22Rv1 (cell line): Measurements from ENCODE around the gene INTS2.

Experiments
- H3K27ac ChIP-seq: fragments of 450-650 bp; 2 replicates; pipeline ENCODE4 v1.5.1; 2017
- ZFX ChIP-seq: fragments of 450-650 bp; IDR thresholded peaks from 2 replicates; pipeline ENCODE4 v1.6.1; 2017; ENCODE audit warnings: antibody characterized with exemption, borderline replicate concordance
- TF ChIP-seq, protein P1 (sequence below): fragments of 450-650 bp; IDR thresholded peaks from 2 replicates; pipeline ENCODE4 v1.5.1; 2017; ENCODE audit warnings: mild to moderate bottlenecking

INTS2 gene

DNA sequence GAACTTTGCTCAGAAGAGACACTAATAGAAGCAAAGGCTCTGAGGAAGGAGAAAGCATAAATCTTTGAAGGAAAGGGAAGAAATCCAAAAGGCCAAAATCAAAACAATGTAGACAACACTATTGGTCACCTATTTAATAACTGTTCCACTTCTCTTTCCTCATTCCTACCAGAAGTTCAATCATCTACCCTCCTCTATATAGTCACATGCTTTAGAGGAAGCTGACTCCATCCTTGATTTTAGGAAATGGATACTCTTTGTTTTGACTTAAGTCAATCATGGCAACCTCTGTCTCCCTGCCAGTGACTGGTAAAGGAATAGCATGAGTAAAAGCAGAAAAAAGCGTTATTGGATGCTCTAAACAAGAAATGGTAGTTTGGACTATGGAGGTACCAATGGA lies 71.7 kb downstream of the INTS2 start:
- TF ChIP-seq ZFX: no peak
- TF ChIP-seq, protein P1, sequence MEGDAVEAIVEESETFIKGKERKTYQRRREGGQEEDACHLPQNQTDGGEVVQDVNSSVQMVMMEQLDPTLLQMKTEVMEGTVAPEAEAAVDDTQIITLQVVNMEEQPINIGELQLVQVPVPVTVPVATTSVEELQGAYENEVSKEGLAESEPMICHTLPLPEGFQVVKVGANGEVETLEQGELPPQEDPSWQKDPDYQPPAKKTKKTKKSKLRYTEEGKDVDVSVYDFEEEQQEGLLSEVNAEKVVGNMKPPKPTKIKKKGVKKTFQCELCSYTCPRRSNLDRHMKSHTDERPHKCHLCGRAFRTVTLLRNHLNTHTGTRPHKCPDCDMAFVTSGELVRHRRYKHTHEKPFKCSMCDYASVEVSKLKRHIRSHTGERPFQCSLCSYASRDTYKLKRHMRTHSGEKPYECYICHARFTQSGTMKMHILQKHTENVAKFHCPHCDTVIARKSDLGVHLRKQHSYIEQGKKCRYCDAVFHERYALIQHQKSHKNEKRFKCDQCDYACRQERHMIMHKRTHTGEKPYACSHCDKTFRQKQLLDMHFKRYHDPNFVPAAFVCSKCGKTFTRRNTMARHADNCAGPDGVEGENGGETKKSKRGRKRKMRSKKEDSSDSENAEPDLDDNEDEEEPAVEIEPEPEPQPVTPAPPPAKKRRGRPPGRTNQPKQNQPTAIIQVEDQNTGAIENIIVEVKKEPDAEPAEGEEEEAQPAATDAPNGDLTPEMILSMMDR: no peak
- H3K27ac ChIP-seq: no peak overlapping the region

DNA sequence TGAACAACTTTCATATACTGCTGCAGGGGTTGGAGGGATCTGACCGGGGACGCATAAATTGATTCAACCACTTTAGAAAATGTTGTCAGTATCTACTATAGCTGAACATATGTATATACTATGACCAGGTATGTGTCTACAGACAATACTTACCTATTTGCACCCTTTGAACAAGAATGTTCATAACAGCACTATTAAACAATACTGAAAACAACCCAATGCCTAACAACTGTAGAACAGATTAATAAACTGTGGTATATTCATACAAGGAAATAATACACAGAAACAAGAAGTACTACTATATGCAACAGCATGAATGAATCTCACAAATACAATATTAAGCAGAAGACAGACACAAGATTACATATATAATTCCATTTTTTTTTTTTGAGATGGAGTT lies 74.9 kb downstream of the INTS2 start:
- TF ChIP-seq, protein P1: no peak
- no peak for TF ChIP-seq ZFX

DNA sequence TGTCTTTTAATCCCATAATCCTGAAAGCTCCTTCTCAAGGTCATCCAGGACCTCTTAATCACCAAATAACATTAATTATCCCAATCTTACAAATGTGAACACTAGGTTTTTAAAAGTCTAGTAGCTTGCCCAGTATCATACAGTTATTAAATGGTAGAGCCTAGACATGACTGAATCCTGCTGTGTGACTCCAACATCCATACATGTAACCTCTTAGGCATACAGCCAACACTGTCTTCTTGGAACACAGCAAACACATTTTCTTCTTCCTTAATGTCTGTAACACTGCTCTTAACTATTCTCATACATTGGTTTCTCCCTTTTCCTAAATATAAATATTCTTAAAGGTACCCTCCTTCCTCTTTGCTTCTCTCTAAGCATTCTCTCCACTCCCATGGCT lies 78.1 kb downstream of the INTS2 start:
- H3K27ac ChIP-seq: no peak overlapping the region
- no peak for TF ChIP-seq ZFX
- TF ChIP-seq, protein P1: no peak

More for the DNA sequence above, 74.9 kb downstream of the INTS2 start:
- no peak overlapping the region for H3K27ac ChIP-seq

DNA sequence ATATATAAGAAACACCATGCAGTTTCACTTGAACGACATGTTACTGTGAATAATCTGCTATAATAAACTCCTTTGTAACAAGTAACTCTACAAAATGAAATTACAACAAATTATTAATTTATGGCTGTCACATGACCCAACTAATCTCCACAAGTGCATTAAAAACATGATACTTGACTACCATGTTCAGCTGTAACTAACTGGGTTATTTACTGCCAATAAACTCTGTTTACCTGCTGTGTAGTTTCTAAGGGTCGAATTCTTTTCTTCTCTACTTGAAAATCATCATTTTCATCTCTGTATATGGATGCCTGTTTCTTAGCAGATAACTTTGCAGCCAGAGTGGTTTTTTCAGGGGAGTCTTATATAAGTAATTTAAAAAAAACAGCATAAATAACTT lies 78.9 kb downstream of the INTS2 start:
- no peak overlapping the region for H3K27ac ChIP-seq
- no peak for TF ChIP-seq ZFX
- TF ChIP-seq, protein P1: no peak

DNA sequence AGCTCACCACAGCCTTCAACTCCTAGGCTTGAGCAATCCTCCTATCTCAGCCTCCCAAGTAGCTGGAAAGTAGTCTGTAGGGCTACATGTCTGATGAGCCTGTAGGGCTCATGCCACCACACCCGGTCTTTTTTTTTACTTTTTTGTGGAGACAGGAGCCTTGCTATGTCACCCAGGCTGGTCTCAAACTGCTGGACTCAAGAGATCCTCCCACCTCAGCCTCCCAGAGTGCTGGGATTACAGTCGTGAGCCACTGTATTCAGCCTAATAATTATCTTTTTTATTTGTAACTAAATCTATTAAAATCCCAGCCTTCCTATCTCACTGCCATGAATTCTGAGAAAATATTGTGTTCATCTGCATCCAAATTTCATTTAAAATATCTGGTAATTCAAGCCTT lies 79.5 kb downstream of the INTS2 start:
- TF ChIP-seq, protein P1: no peak
- TF ChIP-seq ZFX: no peak
- H3K27ac ChIP-seq: no peak overlapping the region

DNA sequence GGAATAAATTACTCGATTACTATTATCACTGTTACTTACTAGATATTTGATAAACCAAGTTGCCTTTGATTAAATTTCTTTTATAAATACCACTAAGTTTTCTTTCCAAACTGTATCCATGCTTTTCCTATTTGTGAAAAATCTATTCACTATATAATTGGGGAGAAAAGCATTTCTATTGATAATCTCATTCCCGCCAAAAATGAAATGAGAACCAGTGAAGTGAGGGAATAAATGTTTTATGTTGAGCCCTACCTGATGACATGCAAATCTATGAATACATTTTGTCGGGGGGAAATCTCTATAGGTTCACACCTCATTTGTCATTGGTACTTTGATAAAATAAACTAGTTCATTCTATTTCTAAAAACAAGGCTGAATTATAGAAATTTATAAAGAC lies 80.1 kb downstream of the INTS2 start:
- TF ChIP-seq, protein P1: no peak
- TF ChIP-seq ZFX: no peak
- H3K27ac ChIP-seq: no peak overlapping the region

DNA sequence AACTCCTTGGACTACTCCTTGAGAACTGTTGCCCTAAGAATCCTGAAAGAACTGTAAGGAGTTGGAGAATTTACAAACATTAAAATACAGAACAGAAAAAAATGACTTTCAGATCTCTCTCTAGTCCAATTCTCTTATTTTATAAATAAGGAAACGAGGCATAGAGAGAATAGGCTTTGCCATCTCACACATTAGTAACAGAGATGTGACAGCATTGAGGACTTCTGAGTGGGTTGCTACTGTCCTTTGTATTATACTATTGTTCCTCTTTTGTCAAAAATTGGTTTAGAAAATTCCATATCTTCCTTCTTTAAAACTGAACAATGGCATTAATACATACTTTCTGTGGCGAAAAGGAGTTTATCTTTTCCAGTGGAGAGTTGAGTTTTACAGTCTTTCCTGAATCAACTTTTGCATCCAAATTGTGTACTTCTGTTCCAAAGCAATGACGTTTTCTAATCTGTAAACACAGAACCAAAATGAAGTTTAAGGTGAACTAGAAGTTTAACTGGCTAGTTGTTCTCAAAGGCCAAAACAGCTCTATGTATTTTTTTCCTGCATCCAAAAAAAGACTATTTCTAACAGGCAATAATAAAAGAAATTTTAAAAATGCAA lies 80.9 kb downstream of the INTS2 start:
- TF ChIP-seq, protein P1: no peak
- no peak for TF ChIP-seq ZFX
- H3K27ac ChIP-seq: no peak overlapping the region
